SK-N-SH (cell line): Measurements from ENCODE around the gene TLL2.

Experiments
- CTCF ChIP-seq: fragments of 200-600 bp; sonication (generic); IDR thresholded peaks from 2 replicates; pipeline ENCODE4 v1.6.1; 2017; ENCODE audit warnings: antibody characterized with exemption, mild to moderate bottlenecking, moderate library complexity
- EP300 ChIP-seq, 2 experiments: IDR thresholded peaks; 2 replicates each; pipeline versions ENCODE4 v1.4.0 to v1.6.1; 2012; ENCODE audit warnings: borderline replicate concordance in 1 of 2, low read depth in 1 of 2, low read length in 1 of 2
- FOSL2 ChIP-seq: IDR thresholded peaks from 2 replicates; pipeline ENCODE4 v1.4.0; 2012; ENCODE audit warnings: low read depth, mild to moderate bottlenecking, moderate library complexity, borderline replicate concordance
- FOXM1 ChIP-seq: IDR thresholded peaks from 2 replicates; pipeline ENCODE4 v1.4.0; 2012; ENCODE audit warnings: low read depth, mild to moderate bottlenecking
- NFIC ChIP-seq: IDR thresholded peaks from 2 replicates; pipeline ENCODE4 v1.4.0; 2012; ENCODE audit warnings: borderline replicate concordance
- NRF1 ChIP-seq: IDR thresholded peaks from 2 replicates; pipeline ENCODE4 v1.6.1; 2012; ENCODE audit warnings: low read depth, mild to moderate bottlenecking, low read length
- POLR2AphosphoS5 ChIP-seq: IDR thresholded peaks from 2 replicates; pipeline ENCODE4 v1.6.1; 2012; ENCODE audit warnings: low read depth, low read length
- REST ChIP-seq: IDR thresholded peaks from 2 replicates; pipeline ENCODE4 v1.6.1; 2012; ENCODE audit warnings: mild to moderate bottlenecking, low read depth, low read length, moderate library complexity
- SMC3 ChIP-seq: IDR thresholded peaks from 2 replicates; pipeline ENCODE4 v1.6.1; 2012; ENCODE audit warnings: low read depth, low read length, improper control_type of control experiment
- ZBTB33 ChIP-seq: IDR thresholded peaks from 2 replicates; pipeline ENCODE4 v1.4.0; 2012; ENCODE audit warnings: low read depth, borderline replicate concordance
- TF ChIP-seq, protein P1 (sequence below): IDR thresholded peaks from 2 replicates; pipeline ENCODE4 v1.4.0; 2012; ENCODE audit warnings: low read depth
- TF ChIP-seq, protein P2 (sequence below): fragments of 150-350 bp; IDR thresholded peaks from 2 replicates; pipeline ENCODE4 v1.6.1; 2017; ENCODE audit warnings: antibody characterized with exemption, low read length, low read depth, borderline replicate concordance

- no peak for TF ChIP-seq CTCF
- TF ChIP-seq, protein P1, sequence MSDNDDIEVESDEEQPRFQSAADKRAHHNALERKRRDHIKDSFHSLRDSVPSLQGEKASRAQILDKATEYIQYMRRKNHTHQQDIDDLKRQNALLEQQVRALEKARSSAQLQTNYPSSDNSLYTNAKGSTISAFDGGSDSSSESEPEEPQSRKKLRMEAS, result no peak
- no peak for TF ChIP-seq FOSL2
- TF ChIP-seq, protein P2, sequence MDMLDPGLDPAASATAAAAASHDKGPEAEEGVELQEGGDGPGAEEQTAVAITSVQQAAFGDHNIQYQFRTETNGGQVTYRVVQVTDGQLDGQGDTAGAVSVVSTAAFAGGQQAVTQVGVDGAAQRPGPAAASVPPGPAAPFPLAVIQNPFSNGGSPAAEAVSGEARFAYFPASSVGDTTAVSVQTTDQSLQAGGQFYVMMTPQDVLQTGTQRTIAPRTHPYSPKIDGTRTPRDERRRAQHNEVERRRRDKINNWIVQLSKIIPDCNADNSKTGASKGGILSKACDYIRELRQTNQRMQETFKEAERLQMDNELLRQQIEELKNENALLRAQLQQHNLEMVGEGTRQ, result no peak
- no peak for TF ChIP-seq POLR2AphosphoS5
- TF ChIP-seq SMC3, result no peak
- TF ChIP-seq FOXM1, result no peak
- TF ChIP-seq EP300 (IDR thresholded peaks at IDR 0.05; ENCODE audit: borderline replicate concordance in 1 of 2, low read depth in 1 of 2, low read length in 1 of 2), result no peak
- TF ChIP-seq NFIC, result no peak
- TF ChIP-seq NRF1, result no peak
- no peak for TF ChIP-seq REST
- no peak for TF ChIP-seq ZBTB33
Observed at GRCh38 chr10:96446966-96447596, 66.6 kb downstream of the TLL2 start.
